GM18511 (cell line): ENCODE measurements around the gene ZBTB20.

Experiments used
- ATAC-seq: cut with Tn5 transposase; IDR thresholded peaks from one replicate; pipeline ENCODE4 v1.9.1; 2021; ENCODE audit warnings: mild to moderate bottlenecking, moderate library complexity; ENCODE audit not compliant: unreplicated experiment

The ZBTB20 gene

DNA sequence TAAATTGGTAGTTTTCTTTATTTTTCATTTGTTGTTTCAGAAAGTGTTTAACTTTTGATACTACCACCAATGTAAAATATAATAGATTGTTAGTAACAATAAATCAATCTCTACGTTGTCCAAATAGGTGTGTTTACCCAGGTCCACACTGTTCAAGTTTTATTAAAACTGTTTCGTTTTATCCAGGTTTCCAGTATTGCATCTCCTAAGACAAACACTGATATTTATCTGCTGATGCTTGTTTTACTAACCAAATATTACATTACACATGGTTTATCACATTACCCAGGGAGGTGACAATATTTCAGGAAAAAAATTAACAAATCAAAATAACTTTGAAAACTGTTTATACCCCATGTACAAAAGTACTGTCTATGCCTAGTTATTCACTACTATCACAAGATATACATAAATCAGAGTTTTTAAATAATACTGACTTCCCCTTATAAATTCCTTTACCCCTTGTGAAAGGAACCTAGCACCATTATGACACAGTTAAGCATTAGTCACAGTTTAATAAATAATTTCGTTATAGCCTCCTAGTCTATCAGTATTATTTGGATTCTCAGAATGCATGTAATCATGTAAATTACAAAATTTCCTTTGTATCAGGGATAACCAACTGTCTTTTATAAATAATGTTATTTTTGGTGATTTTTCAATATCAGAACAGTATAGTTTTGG lies 205.3 kb downstream of the ZBTB20 start:
- no peak for ATAC-seq

DNA sequence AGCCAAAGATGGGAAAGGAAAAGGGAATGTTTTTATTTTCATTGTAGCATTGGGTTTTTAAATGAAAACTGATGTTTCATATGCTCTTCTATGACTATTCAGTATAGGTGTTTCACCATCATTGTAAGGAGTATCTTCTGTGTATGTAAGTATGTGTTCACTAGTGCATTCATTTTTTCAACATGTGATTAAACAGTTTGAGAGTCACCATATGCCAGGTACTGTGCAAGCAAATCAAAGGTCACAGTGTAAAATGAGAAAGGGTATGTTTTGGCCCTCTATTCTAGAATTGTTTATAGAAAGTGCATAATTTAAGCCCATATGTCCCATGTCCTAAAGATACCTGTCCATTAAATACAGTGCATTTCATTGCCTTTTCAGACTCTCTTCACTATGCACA lies 207.2 kb downstream of the ZBTB20 start:
- no peak for ATAC-seq

DNA sequence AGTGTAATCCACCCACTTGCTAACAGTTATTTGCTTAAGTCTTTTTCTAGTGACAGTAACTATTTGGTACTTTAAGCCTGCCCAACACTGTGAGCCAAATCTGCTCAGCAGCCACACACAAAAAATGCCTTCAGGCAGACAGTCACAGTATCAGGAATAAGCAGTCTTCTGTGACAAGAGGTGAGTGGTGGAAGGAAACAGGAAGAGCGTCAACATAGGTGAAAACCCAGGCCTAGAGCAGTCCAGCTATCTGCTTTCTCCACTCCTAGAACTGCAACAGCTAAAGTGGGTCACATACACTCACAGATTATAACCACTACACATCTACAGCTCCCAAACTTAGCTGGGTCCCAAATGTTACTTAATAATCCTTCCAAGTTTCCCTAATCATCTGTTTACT lies 213.7 kb downstream of the ZBTB20 start:
- ATAC-seq = no peak

DNA sequence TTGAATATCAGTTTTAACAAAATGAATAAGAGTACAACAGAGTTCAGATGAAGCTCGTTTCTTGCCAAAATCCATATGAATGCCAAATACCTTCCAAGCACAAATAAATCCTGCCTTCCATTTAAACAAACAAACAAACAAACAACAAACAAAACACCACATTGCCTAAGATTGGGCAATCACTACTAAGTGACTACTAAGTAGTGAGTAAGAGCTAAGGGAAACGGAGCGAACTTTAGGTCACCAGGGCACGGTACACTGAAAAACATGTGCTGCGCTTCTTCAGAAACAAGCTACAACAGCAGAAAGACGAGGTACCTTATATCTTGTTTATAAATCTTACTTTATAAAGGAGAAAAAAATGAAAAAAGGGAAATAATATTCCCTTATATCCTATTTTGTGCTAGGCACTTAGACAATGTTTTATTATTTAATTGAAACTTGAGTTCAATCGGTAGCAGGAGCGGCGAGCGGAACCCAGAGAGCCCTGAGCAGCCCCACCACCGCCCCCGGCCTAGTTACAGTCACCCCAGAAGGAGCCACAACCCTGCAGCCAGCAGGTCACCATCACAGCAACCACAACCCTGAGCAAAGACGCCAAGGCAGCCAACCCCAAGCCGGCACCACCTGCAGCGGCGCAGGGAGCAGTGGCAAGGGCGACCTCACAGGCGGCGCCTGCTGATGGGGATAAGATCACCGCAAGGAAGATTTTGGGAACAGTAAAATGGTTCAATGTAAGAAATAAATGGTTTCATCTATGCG lies 216.9 kb downstream of the ZBTB20 start:
- no peak for ATAC-seq

DNA sequence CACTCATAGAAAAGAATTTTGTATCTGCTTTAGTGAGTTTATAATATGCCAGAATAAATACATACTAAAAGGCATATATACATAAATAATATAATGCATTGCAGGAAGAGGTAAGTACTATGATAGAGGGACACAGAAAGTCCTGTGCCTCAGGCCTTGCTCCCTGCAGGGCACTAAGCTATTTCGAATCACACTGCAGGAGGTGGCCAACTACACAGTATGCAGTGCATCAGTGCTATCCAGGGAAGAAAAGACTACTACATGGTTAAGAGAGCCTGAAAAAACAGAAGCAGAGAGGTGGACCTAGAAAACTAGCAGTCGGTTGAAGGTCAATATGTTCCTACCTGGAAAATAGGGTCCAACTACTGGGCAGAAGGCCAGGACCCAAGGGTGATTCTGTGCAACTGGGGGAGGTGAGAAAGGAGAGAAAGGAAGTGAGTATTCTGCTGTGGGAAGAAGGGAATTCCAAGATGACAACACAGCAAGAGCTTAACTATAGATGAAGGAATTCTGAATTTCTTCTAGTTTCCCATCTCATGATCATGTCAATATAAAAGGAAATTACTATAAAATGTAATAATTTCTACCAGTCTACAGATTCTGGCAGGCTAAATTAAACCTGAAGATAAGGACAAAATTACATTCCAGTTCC lies 218.0 kb downstream of the ZBTB20 start:
- ATAC-seq = no peak

DNA sequence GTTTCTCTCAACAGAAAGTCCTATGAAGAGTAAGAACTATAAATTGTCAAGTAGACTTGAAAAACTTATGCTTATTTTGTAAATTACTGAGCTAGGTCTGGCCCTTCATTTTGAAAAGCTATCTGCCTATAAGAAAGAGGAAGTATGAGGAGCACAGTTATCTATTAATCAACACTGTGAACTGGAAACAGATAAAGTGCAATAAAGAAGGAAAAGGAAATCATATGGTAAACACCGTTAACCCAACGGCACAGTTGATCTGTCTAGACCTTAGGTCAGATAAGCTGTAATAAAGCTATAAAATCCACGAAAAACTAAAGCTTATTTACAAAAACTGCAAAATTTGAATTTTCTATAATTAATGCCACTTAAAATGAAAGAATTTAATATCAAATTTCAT lies 242.5 kb downstream of the ZBTB20 start:
- no peak for ATAC-seq

DNA sequence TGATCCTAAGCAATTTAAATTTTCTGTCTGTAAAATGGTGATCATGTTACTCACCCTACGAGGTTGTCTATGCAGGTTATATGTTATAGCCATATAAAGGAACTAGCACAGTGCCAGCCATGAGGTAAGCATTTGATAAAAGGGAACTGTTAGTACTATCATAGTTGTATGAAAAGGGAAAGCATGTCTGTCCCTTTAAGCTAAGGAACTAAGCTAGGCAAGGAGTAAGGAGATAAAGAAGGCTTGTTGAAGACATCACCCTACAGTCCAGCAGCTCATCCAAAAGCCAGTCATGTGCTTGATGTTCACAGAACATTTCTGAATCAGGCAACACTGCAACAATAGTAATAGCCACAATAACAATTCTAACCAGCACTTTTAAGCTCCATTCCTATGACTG lies 243.9 kb downstream of the ZBTB20 start:
- peak; percentile 18 for ATAC-seq

DNA sequence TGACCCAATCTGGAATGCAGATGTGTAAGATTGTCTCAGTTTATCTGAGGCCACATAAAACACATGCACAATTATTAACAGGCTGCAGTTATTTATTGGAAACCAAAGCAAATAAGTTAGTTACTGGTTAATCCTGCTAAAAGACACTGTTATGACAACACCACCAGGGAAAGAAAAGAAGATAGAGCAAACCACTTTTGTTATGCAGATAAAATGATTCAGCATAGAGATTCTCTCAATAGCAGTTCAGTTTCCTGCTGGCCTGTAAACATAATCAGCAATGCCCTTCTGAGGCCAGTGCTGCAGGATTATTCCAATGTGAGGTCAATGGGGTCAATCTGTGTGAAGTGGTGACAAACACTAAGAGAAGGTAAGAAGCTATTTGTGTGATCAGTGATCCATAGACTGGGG lies 244.4 kb downstream of the ZBTB20 start:
- peak; percentile 41 for ATAC-seq

DNA sequence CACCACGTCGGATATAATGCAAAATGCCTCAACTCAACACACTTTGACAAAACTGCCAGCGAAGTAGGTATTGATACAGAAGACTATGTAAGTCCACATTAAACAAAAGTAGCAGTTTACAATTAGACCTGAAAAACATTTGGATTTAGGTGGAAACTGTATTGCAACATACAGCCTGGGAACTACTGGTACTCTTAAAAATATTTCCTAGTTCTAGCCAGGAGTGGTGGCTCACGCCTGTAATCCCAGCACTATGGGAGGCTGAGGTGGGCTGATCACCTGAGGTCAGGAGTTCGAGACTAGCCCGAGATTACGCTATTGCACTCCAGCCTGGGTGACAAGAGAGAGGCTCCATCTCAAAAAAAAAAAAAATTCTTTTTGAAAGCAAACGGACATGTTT lies 246.2 kb downstream of the ZBTB20 start:
- ATAC-seq = no peak

DNA sequence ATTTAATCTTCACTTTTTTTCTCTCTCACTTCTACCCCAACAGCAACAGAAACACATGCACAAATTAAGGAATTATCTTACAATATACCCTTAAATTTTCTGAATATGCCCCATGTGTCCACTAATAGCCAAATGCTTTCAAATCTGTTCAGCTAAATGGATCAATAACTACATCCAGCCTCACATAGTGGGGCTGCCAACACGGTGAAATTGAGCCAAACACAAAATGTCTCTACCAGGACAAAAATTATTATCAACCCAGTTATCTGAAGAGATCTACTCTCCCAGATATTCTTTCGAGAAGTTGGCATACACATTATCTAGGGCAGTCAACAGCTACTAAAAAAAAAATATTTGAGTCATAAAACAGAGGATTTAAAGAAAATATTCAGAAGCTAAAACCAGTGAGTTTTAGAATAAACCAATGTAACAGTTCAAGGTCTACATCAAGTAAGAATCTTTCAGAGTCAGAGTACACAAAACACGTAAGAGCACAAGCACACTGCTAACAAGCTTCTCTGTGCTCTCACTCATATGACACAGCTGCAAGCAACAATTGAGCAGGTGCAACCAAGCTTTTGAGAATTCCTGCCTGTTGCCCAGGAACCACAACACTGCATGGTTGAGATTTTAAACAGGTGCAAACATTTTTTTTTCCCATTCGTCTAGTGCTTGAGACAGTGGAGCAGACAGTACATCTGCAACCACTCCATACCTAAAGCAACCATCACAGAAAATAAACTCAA lies 247.7 kb downstream of the ZBTB20 start:
- ATAC-seq = no peak

DNA sequence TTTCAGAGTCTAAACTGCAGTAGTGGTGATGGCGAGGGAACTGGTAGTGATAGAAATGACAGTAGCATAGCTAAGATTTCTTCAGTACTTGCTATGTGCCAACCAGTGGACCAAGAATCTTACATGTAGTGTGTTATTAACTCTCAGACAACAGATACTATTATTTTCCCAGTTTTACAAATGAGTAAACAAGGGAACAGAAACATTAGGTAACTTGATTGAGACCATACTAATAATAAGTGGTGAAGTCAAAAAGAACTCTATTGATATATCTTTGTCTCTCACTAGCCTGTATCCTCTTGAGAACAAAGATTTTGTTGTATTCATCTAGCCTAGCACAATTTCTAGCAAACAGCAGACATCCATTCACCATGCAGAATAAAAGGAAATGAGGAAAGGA lies 250.1 kb downstream of the ZBTB20 start:
- no peak for ATAC-seq

DNA sequence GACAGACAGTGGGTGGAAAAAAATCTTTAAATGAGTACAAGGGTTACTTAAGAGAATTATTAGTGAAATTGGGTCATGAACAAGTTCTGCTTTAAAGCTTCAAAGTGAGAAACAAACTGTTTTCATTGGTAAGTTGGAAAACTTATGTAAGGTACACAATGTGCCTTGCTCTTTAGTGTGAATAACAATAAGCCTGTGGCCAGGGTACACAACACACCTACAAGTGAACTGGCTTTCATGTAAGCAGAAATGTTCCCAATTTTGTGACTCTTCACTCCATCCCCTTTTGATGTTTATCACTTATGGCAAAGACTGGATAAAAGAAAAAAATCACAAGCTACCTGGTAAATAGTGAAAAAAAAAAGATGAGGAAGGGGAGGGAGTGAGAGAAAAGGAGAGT lies 253.7 kb downstream of the ZBTB20 start:
- no peak for ATAC-seq

DNA sequence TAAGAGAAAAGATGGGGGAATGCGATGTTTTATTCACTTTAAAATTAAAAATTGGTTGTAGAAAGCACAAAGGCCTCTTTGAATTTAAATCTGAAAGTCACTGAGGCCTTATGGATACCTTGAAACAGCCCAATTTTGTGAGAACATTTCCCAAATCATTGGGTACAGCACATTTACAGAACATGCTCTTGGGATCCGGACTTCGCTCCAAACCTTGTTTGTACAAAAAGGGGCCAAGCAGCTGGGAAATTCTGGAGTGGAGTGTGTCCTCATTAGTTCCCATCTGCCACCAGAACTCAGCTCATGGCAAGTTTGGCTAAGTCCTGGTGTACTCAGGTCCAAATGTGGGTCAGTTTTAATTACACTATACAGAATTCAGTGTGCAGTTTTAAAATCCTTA lies 254.2 kb downstream of the ZBTB20 start:
- no peak for ATAC-seq

DNA sequence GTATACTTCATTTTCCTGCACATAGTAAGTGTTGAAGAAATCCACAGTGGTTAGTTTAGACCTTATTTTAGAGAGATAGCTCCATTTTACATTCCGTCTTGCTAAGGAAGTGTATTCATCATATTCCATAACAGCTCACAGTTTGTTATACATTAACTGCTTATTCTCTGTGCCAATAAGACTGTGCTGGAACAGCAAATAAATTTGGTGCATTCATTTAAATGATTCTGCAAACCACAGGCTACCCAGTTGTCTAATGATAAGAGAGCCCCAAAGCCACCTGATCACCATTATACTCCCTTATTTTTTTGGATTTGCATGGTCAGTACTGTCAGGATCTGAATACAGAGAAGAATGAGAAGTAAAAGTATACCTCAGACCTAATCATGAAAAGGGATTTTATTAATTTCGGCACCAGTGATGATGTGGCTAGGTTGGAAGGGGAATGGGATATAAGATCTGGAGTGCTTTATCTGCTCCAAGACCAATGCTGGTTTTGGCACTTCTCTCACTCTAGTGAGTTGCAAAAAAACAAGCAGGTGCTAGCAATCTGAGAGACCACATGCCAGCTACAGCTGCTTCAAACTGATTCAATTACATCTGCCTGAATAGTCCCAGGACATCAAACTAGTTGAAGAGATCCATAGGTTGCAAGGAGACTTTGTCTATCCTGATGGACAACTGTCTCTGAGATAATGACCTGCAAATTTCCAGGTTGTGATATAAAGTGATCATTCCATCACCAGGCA lies 254.8 kb downstream of the ZBTB20 start:
- no peak for ATAC-seq

DNA sequence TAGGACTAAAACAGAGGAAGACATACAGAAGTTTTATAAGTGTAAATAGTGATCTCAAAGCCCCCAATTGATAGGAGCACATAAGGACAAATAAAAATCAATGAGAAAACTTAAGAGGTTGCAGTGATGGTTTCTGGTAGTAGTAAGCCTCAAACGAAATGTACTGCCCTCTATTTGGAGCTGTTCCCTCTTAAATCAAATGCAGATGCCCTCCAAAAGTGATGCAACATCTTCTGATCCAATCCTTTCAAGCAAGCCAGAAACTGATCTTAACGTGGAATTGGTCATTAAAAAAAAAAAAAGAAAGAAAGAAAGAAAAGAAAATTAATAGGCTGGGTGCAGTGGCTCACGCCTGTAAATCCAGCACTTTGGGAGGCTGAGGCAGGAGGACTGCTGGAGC lies 259.3 kb downstream of the ZBTB20 start:
- ATAC-seq = no peak

DNA sequence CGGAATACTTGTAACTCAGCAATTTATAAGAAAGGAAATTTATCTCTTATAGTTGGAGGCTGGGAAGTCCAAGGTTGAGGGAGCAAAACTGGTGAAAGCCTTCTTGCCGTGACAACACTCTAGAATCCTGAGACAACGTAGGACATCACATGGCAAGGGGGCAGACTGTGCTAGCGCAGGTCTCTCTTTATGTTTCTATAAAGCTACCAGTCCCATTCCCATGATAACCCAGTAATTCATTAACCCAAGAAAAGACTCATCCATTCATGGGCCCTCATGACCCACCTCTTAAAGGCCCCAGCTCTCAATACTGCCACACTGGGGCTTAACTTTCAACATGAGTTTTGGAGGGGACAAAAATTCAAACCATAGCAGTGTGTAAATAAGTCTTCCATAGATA lies 260.2 kb downstream of the ZBTB20 start:
- ATAC-seq = no peak

DNA sequence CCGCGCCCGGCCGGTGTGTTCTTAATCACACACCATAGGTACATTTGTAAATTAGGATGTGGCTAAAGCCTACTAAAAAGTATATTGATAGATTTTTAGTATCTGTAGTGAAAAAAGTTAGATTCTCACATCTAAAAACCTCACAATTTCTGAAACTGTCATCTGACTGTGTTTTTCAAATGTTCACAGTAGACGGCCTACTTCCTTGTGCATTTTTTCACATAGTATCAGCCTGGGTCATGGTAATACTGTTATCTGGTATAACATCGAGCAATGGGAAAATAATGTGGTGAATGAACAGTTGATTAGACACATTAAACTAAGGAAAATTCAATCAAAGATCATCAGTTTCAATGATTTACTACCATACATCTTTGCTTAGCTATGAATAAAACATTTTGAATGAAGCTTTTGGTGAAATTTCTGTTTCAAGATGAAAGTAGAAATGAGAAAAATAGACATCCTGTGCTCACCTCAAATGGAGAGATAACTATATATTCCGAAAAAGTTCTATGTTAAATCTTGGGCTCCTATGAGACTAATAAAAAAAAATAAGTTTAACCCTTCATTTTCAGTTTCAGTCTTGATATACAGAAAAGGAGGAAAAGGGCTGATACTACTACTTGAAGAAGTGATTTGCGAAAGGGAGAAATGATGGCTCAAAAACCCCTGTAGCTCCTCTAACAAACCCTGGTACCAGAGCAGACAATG lies 262.7 kb downstream of the ZBTB20 start:
- ATAC-seq = no peak

DNA sequence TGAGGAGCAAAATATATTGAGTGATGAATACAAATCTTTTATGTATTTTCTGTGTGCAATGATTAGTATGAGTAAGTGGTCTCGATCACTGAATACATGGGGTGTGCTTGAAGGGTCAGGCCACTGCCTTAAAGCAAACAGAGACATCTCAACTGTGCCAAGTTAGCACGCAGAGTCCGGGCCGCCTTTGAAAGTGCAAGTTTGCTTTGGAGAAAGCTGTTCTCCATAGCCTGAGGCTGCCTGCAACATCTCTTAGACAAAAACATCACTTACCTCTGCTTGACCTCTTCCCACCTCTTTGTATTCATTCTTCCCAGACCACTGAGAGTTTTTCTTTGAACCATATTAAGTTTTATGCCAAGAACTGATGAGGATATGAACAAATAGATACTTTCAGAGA lies 267.0 kb downstream of the ZBTB20 start:
- ATAC-seq = no peak

DNA sequence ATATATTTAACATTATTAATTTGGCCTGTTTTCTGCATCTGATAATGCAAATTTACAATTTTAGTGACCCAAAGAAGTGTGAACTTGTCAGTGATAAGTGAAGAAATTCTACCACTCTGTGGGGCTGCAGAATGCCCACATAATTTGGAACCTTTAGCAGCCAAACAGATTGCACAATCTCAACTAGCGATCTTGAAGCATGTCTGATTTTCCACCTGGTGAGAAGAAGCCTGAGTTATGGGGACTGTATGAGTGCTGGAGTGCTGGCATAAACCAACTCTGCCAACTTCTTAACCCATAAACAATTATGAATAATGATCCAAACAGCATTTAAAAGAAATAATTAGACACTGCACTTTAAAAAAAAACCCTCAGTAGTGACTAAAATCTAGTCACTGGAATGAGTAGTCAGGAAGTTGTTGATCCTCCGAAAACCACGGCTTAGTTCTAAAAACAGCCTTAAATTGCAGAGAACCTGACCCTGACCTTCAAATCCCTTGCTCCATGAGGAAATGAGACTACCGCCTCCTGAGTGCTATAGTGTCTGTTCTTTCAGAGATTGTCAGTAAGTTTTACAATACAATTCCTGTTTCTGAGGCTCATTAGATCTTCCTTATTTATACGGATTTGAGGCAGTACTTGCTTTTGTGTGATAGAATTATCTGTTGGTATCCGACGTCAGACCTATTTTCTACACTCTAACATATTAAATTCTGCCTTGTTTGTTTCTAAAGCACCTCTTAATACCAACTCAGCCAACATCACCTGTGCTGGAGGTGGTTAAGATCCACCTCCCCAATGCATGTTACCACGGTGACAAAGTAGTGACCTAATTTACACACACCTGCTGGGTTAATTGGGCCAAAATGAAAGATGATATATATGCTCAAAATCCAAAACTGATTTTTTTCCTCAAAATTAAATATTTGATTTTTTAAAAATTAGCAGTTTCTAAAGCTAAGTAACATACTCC lies 267.7 kb downstream of the ZBTB20 start:
- peak; percentile 90 for ATAC-seq
